GM23338 (cell line): ENCODE data around the gene DHX8. TPM values are rescaled to one million over a fixed set of nuclear protein-coding genes. Genes with fewer than 3 reads are reported as not detected.

ENCODE experiments used
- ATAC-seq: fragments of 200-7000 bp; cut with Tn5 transposase; 3 replicates; pipeline ENCODE4 v1.9.1; 2020
- DNase-seq: peaks from one replicate; pipeline ENCODE4 v3.0.0-alpha.2; 2015; ENCODE audit warnings: low spot score
- H2AFZ ChIP-seq: fragments of 200-600 bp; sonication (generic); 2 replicates; pipeline ENCODE4 v1.8.0; 2016; ENCODE audit warnings: antibody characterized with exemption, mild to moderate bottlenecking, moderate library complexity
- H3F3A ChIP-seq: fragments of 200-600 bp; sonication (generic); replicated peaks from 2 replicates; pipeline ENCODE4 v1.8.0; 2017; ENCODE audit warnings: antibody characterized with exemption, mixed run types, low read depth
- H3K27ac ChIP-seq: fragments of 200-600 bp; sonication (generic); 2 replicates; pipeline ENCODE4 v1.6.1; 2016; ENCODE audit warnings: low read depth
- H3K27me3 ChIP-seq: fragments of 200-600 bp; sonication (generic); 2 replicates; pipeline ENCODE4 v1.8.0; 2016; ENCODE audit warnings: mild to moderate bottlenecking, mixed run types, moderate library complexity; ENCODE audit not compliant: insufficient read depth
- H3K36me3 ChIP-seq: fragments of 200-600 bp; sonication (generic); 2 replicates; pipeline ENCODE4 v1.8.0; 2016; ENCODE audit warnings: mild to moderate bottlenecking; ENCODE audit not compliant: insufficient read depth
- H3K4me1 ChIP-seq: fragments of 200-600 bp; sonication (generic); 2 replicates; pipeline ENCODE4 v1.8.0; 2016; ENCODE audit warnings: mild to moderate bottlenecking, moderate library complexity; ENCODE audit not compliant: insufficient read depth
- H3K4me2 ChIP-seq: fragments of 200-600 bp; sonication (generic); 2 replicates; pipeline ENCODE4 v1.7.1; 2017; ENCODE audit warnings: mixed run types
- H3K4me3 ChIP-seq: fragments of 200-600 bp; sonication (generic); 2 replicates; pipeline ENCODE4 v1.6.1; 2016; ENCODE audit warnings: mixed run types
- H3K79me2 ChIP-seq: fragments of 200-600 bp; sonication (generic); replicated peaks from 2 replicates; pipeline ENCODE4 v1.8.0; 2017; ENCODE audit warnings: mild to moderate bottlenecking; ENCODE audit not compliant: insufficient read depth
- H3K9me2 ChIP-seq: fragments of 200-600 bp; sonication (generic); 2 replicates; pipeline ENCODE4 v1.8.0; 2017; ENCODE audit not compliant: insufficient read depth
- H4K20me1 ChIP-seq: fragments of 200-600 bp; sonication (generic); replicated peaks from 2 replicates; pipeline ENCODE4 v1.8.0; 2017; ENCODE audit warnings: mild to moderate bottlenecking; ENCODE audit not compliant: insufficient read depth
- H3K27ac Mint-ChIP-seq: 2 replicates; pipeline ENCODE4 v1.8.0; 2020; ENCODE audit warnings: inconsistent platforms, mild to moderate bottlenecking, moderate library complexity, mixed read lengths
- H3K27me3 Mint-ChIP-seq: 3 replicates; pipeline ENCODE4 v1.8.0; 2022; ENCODE audit warnings: low read depth, mild to moderate bottlenecking, moderate library complexity, mixed read lengths, inconsistent platforms; ENCODE audit not compliant: insufficient read depth, poor library complexity
- H3K36me3 Mint-ChIP-seq: 3 replicates; pipeline ENCODE4 v1.8.0; 2021; ENCODE audit warnings: low read depth, mild to moderate bottlenecking, inconsistent platforms, moderate library complexity, mixed read lengths
- H3K4me1 Mint-ChIP-seq: 3 replicates; pipeline ENCODE4 v1.8.0; 2020; ENCODE audit warnings: mild to moderate bottlenecking, inconsistent platforms, mixed read lengths
- H3K4me3 Mint-ChIP-seq: 3 replicates; pipeline ENCODE4 v1.8.0; 2021; ENCODE audit warnings: moderate library complexity, mild to moderate bottlenecking, inconsistent platforms, mixed read lengths
- H3K9me3 Mint-ChIP-seq: 3 replicates; pipeline ENCODE4 v1.8.0; 2020; ENCODE audit warnings: moderate library complexity, mild to moderate bottlenecking, inconsistent platforms, mixed read lengths
- CREB1 ChIP-seq: fragments of 250-450 bp; sonication (Bioruptor Pico); IDR thresholded peaks from 2 replicates; pipeline ENCODE4 v1.5.0; 2020; ENCODE audit warnings: low read depth, mild to moderate bottlenecking, moderate library complexity
- CTCF ChIP-seq, 2 experiments: fragments of 200-600 bp in 1 of 2; sonication (generic) in 1 of 2; conservative IDR thresholded peaks; 2 replicates each; pipeline versions ENCODE4 v1.5.1 to v1.6.1; 2016 to 2017; ENCODE audit warnings: antibody characterized with exemption in 2 of 2, low read depth in 2 of 2, mild to moderate bottlenecking in 2 of 2, moderate library complexity in 1 of 2
- ETS1 ChIP-seq: IDR thresholded peaks from 2 replicates; pipeline ENCODE4 v1.6.1; 2016; ENCODE audit warnings: antibody characterized with exemption
- EZH2 ChIP-seq: fragments of 200-600 bp; sonication (generic); IDR thresholded peaks from one replicate; pipeline ENCODE4 v1.8.0; 2017; ENCODE audit warnings: antibody characterized with exemption, mild to moderate bottlenecking, low read depth; ENCODE audit not compliant: unreplicated experiment
- EZH2phosphoT487 ChIP-seq: fragments of 200-600 bp; sonication (generic); IDR thresholded peaks from one replicate; pipeline ENCODE4 v1.8.1; 2018; ENCODE audit warnings: antibody characterized with exemption; ENCODE audit not compliant: unreplicated experiment
- JUNB ChIP-seq: IDR thresholded peaks from one replicate; pipeline ENCODE4 v1.6.1; 2016; ENCODE audit warnings: antibody characterized with exemption; ENCODE audit not compliant: unreplicated experiment
- NANOG ChIP-seq: IDR thresholded peaks from 2 replicates; pipeline ENCODE4 v1.6.1; 2016; ENCODE audit warnings: antibody characterized with exemption, borderline replicate concordance
- POLR2AphosphoS5 ChIP-seq: IDR thresholded peaks from 2 replicates; pipeline ENCODE4 v1.6.1; 2016; ENCODE audit warnings: antibody characterized with exemption, low read depth
- REST ChIP-seq: IDR thresholded peaks from one replicate; pipeline ENCODE4 v1.6.1; 2018; ENCODE audit warnings: antibody characterized with exemption; ENCODE audit not compliant: unreplicated experiment
- STAT1 ChIP-seq: IDR thresholded peaks from one replicate; pipeline ENCODE4 v1.6.1; 2016; ENCODE audit warnings: antibody characterized with exemption; ENCODE audit not compliant: unreplicated experiment
- ZNF114 ChIP-seq: fragments of 250-450 bp; sonication (Bioruptor Pico); IDR thresholded peaks from 2 replicates; pipeline ENCODE4 v1.5.0; 2020; ENCODE audit warnings: mild to moderate bottlenecking, moderate library complexity
- ZNF331 ChIP-seq: fragments of 250-450 bp; sonication (Bioruptor Pico); IDR thresholded peaks from 2 replicates; pipeline ENCODE4 v1.5.0; 2020; ENCODE audit warnings: low read depth, mild to moderate bottlenecking, moderate library complexity
- ZNF462 ChIP-seq: fragments of 250-450 bp; sonication (Bioruptor Pico); IDR thresholded peaks from 2 replicates; pipeline ENCODE4 v1.5.0; 2020; ENCODE audit warnings: mild to moderate bottlenecking, moderate library complexity
- polyA plus RNA-seq: library from polyadenylated mRNA; unstranded; fragments of >200 nt; fragmentation: Nextera tagmentation; extraction: Ambion mirVana; gene quantifications from 2 replicates; pipeline ENCODE4 v1.2.1, GENCODE V29; 2016
- total RNA-seq: library from RNA; depleted of rRNA; stranded (reverse); fragments of >200 nt; shearing (Covaris generic); gene quantifications from 2 replicates; pipeline ENCODE4 v1.2.3, GENCODE V29; 2014

Gene DHX8
- total and polyA plus RNA-seq, 2 experiments from 2014 or later: 35.3 to 81.1 TPM

GRCh38 chr17:43528988-43529814 is 45.4 kb downstream of the DHX8 start:
- H3F3A ChIP-seq: peaks cover 57% of the 10 kb centered on the region
- peaks cover 86% of the 10 kb centered on the region for H3K4me1 Mint-ChIP-seq
- TF ChIP-seq ZNF462 (CRISPR knock-in tag) (no peak), EZH2 (no peak), EZH2phosphoT487 (no peak), POLR2AphosphoS5 (no peak; the same call in 1 of the 2 replicates), STAT1 (no peak), ZNF114 (CRISPR knock-in tag) (no peak), ZNF331 (CRISPR knock-in tag) (no peak), CREB1 (CRISPR knock-in tag) (no peak), JUNB (no peak), REST (no peak), ETS1 (no peak), CTCF (conservative IDR thresholded peaks at IDR 0.05; ENCODE audit: low read depth in 2 of 2) (no peak), NANOG (no peak)
- H3K4me3 ChIP-seq: no peak overlapping the region
- H3K4me3 Mint-ChIP-seq: peak overlapping the region; percentile 65; the same call in 1 of the 3 replicates
- H3K4me1 ChIP-seq: peaks cover 57% of the 10 kb centered on the region
- H3K79me2 ChIP-seq: 0 out of 2 replicates have a peak, but pooled peaks cover 5% of the 10 kb centered on the region
- peaks cover 69% of the 10 kb centered on the region for H3K36me3 Mint-ChIP-seq
- H3K27ac Mint-ChIP-seq: peak overlapping the region; percentile 69
- ATAC-seq (no peak), DNase-seq (no peak)
- H2AFZ ChIP-seq: no peak overlapping the region
- H3K27me3 Mint-ChIP-seq: peaks cover 29% of the 10 kb centered on the region
- H3K9me2 ChIP-seq: no peaks in the 10 kb centered on the region
- no peaks in the 10 kb centered on the region for H3K27me3 ChIP-seq
- H3K4me2 ChIP-seq: peak overlapping the region; percentile 80
- H3K9me3 Mint-ChIP-seq: no peaks in the 10 kb centered on the region
- H3K36me3 ChIP-seq: peaks cover 26% of the 10 kb centered on the region; the same call in 1 of the 2 replicates
- H3K27ac ChIP-seq: peak overlapping the region; percentile 81; the same call in 1 of the 2 replicates
- no peaks in the 10 kb centered on the region for H4K20me1 ChIP-seq
